Trophoblast cell (in vitro differentiated cells and primary cell): ENCODE results near the gene VPS13D.
A peak's percentile ranks its signal among the peaks of the same experiment; 100 is the strongest.

Experiments
- DNase-seq, 2 donors: peaks; one replicate each; pipeline ENCODE4 v3.0.0-alpha.2; 2016
- H2AFZ ChIP-seq: 2 replicates; pipeline ENCODE4 v1.6.1; 2013; ENCODE audit warnings: low read length, moderate library complexity, mild to moderate bottlenecking; ENCODE audit not compliant: insufficient read depth, poor library complexity
- H2AK5ac ChIP-seq: 2 replicates; pipeline ENCODE4 v1.6.1; 2013; ENCODE audit warnings: mild to moderate bottlenecking, low read length
- H2BK120ac ChIP-seq: 2 replicates; pipeline ENCODE4 v1.6.1; 2013; ENCODE audit warnings: low read length, mild to moderate bottlenecking, moderate library complexity; ENCODE audit not compliant: insufficient read depth, poor library complexity
- H2BK12ac ChIP-seq: 2 replicates; pipeline ENCODE4 v1.6.1; 2013; ENCODE audit warnings: mild to moderate bottlenecking, low read length, moderate library complexity
- H2BK5ac ChIP-seq: 2 replicates; pipeline ENCODE4 v1.6.1; 2013; ENCODE audit warnings: low read length, low read depth, moderate library complexity, mild to moderate bottlenecking; ENCODE audit not compliant: poor library complexity
- H3K14ac ChIP-seq: 2 replicates; pipeline ENCODE4 v1.6.1; 2013; ENCODE audit warnings: mild to moderate bottlenecking, low read length
- H3K18ac ChIP-seq: 2 replicates; pipeline ENCODE4 v1.6.1; 2013; ENCODE audit warnings: mild to moderate bottlenecking, low read length
- H3K23ac ChIP-seq: 2 replicates; pipeline ENCODE4 v1.6.1; 2013; ENCODE audit warnings: low read length
- H3K27ac ChIP-seq: 2 replicates; pipeline ENCODE4 v1.5.1; 2013; ENCODE audit warnings: low read depth, mild to moderate bottlenecking, inconsistent platforms, low read length, moderate library complexity
- H3K27me3 ChIP-seq: 2 replicates; pipeline ENCODE4 v1.6.1; 2013; ENCODE audit warnings: inconsistent platforms, mild to moderate bottlenecking, low read length, moderate library complexity; ENCODE audit not compliant: insufficient read depth
- H3K36me3 ChIP-seq, 2 experiments: 1 replicate in 1 of 2; 2 replicates in 1 of 2; pipeline ENCODE4 v1.6.1; 2013; ENCODE audit warnings: low read length in 2 of 2, mild to moderate bottlenecking in 2 of 2, moderate library complexity in 1 of 2; ENCODE audit not compliant: insufficient read depth in 2 of 2, control insufficient read depth in 1 of 2
- H3K4ac ChIP-seq: 2 replicates; pipeline ENCODE4 v1.6.1; 2013; ENCODE audit warnings: low read depth, mild to moderate bottlenecking, low read length, moderate library complexity
- H3K4me1 ChIP-seq, 2 experiments: 1 replicate in 1 of 2; 2 replicates in 1 of 2; pipeline ENCODE4 v1.6.1; 2013; ENCODE audit warnings: low read length in 2 of 2, mild to moderate bottlenecking in 2 of 2, moderate library complexity in 1 of 2; ENCODE audit not compliant: insufficient read depth in 2 of 2, control insufficient read depth in 1 of 2
- H3K4me2 ChIP-seq: 2 replicates; pipeline ENCODE4 v1.6.1; 2013; ENCODE audit warnings: inconsistent platforms, mild to moderate bottlenecking, low read length, moderate library complexity
- H3K4me3 ChIP-seq: 2 replicates; pipeline ENCODE4 v1.5.1; 2013; ENCODE audit warnings: mild to moderate bottlenecking, low read depth, low read length, inconsistent platforms
- H3K79me1 ChIP-seq: one replicate; pipeline ENCODE4 v1.6.1; 2013; ENCODE audit warnings: low read length
- H3K79me2 ChIP-seq: 2 replicates; pipeline ENCODE4 v1.6.1; 2013; ENCODE audit warnings: low read length, mild to moderate bottlenecking; ENCODE audit not compliant: control insufficient read depth, insufficient read depth, poor library complexity
- H3K9ac ChIP-seq: 2 replicates; pipeline ENCODE4 v1.6.1; 2013; ENCODE audit warnings: mild to moderate bottlenecking, low read length
- H3K9me3 ChIP-seq: 2 replicates; pipeline ENCODE4 v1.6.1; 2013; ENCODE audit warnings: low read depth, mild to moderate bottlenecking, control low read depth, inconsistent platforms, low read length; ENCODE audit not compliant: insufficient read depth
- H4K12ac ChIP-seq: 2 replicates; pipeline ENCODE4 v1.6.1; 2013; ENCODE audit warnings: low read depth, mild to moderate bottlenecking, low read length, moderate library complexity
- H4K8ac ChIP-seq: 2 replicates; pipeline ENCODE4 v1.6.1; 2013; ENCODE audit warnings: low read depth, mild to moderate bottlenecking, low read length, moderate library complexity
- H4K91ac ChIP-seq: one replicate; pipeline ENCODE4 v1.6.1; 2013; ENCODE audit warnings: low read depth, mild to moderate bottlenecking, low read length, moderate library complexity
- WGBS: extraction: QIAGEN DNeasy Blood & Tissue Kit; methylation state at CpG from one replicate; pipeline ENCODE4 v1.1.7; 2013; ENCODE audit warnings: missing lambda C conversion rate; ENCODE audit not compliant: insufficient read length, insufficient coverage; ENCODE audit errors: extremely low coverage; 5-methylcytosine and 5-hydroxymethylcytosine counted together

Gene VPS13D

DNA sequence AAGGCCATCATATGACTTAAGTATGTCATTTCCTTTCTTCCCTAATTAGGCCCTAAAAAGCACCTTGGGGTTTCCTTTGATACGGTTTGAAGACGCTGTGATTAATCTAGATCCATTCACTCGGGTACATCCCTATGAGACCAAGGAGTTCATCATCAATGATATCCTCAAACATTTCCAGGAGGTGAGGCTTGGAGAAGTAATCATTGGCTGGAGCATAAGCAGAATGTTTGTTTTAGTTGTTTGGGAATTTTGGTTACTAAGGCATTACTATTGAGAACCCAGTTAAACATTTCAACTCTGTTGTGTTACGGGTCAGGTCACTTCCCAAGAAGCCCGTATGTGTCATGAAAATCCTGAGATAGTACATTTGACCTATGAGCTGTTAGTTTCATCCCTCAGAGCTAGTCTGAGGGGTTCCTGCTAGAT, 185.2 kb downstream of the VPS13D start:
- peaks cover 3 to 11% of the 10 kb centered on the region in 2 experiments for H3K36me3 ChIP-seq
- H3K27ac ChIP-seq, result no peak overlapping the region
- H3K4me1 ChIP-seq, result no peaks in the 10 kb centered on the region
- H3K18ac ChIP-seq, result no peak overlapping the region
- no peak overlapping the region for H3K9ac ChIP-seq
- H2BK120ac ChIP-seq, result no peak overlapping the region
- H4K8ac ChIP-seq, result no peak overlapping the region
- no peak overlapping the region for H4K12ac ChIP-seq
- no peaks in the 10 kb centered on the region for H3K27me3 ChIP-seq
- peak; percentile 37 to 82 for DNase-seq
- no peak overlapping the region for H2AK5ac ChIP-seq
- no peaks in the 10 kb centered on the region for H3K9me3 ChIP-seq
- no peaks in the 10 kb centered on the region for H3K79me1 ChIP-seq
- H2BK5ac ChIP-seq, result no peak overlapping the region
- no peaks in the 10 kb centered on the region for H3K79me2 ChIP-seq
- no peak overlapping the region for H3K14ac ChIP-seq
- H3K4ac ChIP-seq, result no peak overlapping the region
- H2BK12ac ChIP-seq, result no peak overlapping the region
- WGBS, result no CpG with 5 or more reads among the region's 5 CpGs
- no peak overlapping the region for H3K23ac ChIP-seq
- H4K91ac ChIP-seq, result no peak overlapping the region
- no peak overlapping the region for H3K4me2 ChIP-seq
- H3K4me3 ChIP-seq, result no peak overlapping the region
- H2AFZ ChIP-seq, result no peak overlapping the region

DNA sequence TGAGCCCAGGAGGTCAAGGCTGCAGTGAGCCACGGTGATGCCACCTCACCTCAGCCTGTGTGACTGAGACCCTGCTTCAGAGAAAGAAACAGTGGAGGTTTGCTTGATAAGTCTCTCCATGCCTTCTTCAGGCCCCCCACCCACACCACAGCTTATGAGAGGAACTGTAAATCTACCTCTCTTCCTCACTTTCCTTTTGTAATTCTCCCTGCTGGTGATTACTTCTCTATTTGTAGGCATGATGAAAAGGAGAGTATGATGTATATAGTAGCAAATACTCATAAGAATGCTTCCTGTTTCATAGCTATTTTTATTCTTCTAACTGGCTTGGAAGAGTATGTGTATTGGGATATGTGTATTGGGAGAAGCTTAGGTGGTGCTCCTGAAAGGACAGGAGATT, 186.3 kb downstream of the VPS13D start:
- Histone ChIP-seq H2BK120ac (no peak overlapping the region), H3K23ac (no peak overlapping the region), H3K9me3 (no peaks in the 10 kb centered on the region), H3K27me3 (no peaks in the 10 kb centered on the region), H4K12ac (no peak overlapping the region), H2BK12ac (no peak overlapping the region), H3K18ac (no peak overlapping the region), H3K79me1 (no peaks in the 10 kb centered on the region), H2BK5ac (no peak overlapping the region), H3K79me2 (no peaks in the 10 kb centered on the region), H3K36me3 (peaks cover 3 to 11% of the 10 kb centered on the region in 2 experiments), H3K4me3 (no peak overlapping the region), H2AFZ (no peak overlapping the region), H3K14ac (no peak overlapping the region), H3K4me2 (no peak overlapping the region), H3K27ac (no peak overlapping the region), H3K4ac (no peak overlapping the region), H3K4me1 (no peaks in the 10 kb centered on the region), H2AK5ac (no peak overlapping the region), H4K8ac (no peak overlapping the region), H4K91ac (no peak overlapping the region), H3K9ac (no peak overlapping the region)
- no CpG with 5 or more reads among the region's 1 CpG for WGBS
- no peak for DNase-seq

DNA sequence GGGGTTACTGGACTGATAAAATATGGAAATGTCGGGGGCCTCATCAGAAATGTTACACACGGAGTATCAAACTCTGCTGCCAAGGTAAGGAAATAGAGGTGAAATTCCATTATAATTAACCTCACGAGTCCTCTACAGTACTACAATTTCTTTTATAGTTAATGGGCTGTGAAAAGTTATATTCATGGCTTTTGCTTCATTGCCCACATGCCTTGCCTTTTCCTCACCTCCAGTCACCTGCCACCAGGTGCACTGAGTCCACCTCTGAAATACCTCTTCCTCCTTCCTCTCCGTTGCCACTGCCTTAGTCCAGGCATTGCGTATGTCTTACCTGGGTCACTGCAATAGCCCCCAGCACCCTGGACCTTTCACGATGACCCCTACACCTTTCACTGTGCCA, 186.9 kb downstream of the VPS13D start:
- Histone ChIP-seq H3K27me3 (no peaks in the 10 kb centered on the region), H2AK5ac (no peak overlapping the region), H2AFZ (no peak overlapping the region), H3K18ac (no peak overlapping the region), H3K23ac (no peak overlapping the region), H4K91ac (no peak overlapping the region), H3K79me1 (no peaks in the 10 kb centered on the region), H3K14ac (no peak overlapping the region), H3K79me2 (no peaks in the 10 kb centered on the region), H4K8ac (no peak overlapping the region), H3K4ac (no peak overlapping the region), H3K36me3 (peaks cover 3 to 10% of the 10 kb centered on the region in 2 experiments), H2BK120ac (no peak overlapping the region), H3K9ac (no peak overlapping the region), H3K4me1 (no peaks in the 10 kb centered on the region), H3K4me3 (no peak overlapping the region), H3K9me3 (no peaks in the 10 kb centered on the region), H3K27ac (no peak overlapping the region), H4K12ac (no peak overlapping the region), H2BK5ac (no peak overlapping the region), H3K4me2 (no peak overlapping the region), H2BK12ac (no peak overlapping the region)
- no peak for DNase-seq
- whole genome bisulfite sequencing, result no CpG with 5 or more reads among the region's 6 CpGs

DNA sequence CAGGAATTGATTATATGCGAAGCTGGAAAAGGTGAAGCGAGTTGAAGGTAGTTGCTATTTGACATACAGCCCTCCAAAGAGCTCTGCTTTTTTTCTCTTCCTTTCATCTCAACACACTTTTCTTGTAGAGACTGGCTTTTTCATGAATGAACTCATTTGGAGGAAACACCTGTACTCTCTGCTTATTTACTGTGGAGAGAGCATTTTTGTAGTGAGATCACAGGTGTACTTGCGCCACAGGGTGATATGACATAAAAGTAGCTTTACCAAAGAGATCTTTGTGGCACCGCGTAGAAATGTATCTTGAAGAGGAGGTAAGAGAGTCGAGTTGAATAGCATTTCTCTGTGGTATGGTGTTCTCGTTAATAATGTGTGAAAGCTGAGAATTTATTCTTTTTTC, 187.6 kb downstream of the VPS13D start:
- Histone ChIP-seq H3K4me3 (no peak overlapping the region), H2BK120ac (no peak overlapping the region), H3K23ac (no peak overlapping the region), H4K8ac (no peak overlapping the region), H3K27ac (no peak overlapping the region), H2BK12ac (no peak overlapping the region), H3K36me3 (peaks cover 3 to 9% of the 10 kb centered on the region in 2 experiments), H4K91ac (no peak overlapping the region), H2AK5ac (no peak overlapping the region), H3K79me1 (no peaks in the 10 kb centered on the region), H3K14ac (no peak overlapping the region), H3K9me3 (no peaks in the 10 kb centered on the region), H3K79me2 (no peaks in the 10 kb centered on the region), H3K27me3 (no peaks in the 10 kb centered on the region), H3K4me2 (no peak overlapping the region), H3K18ac (no peak overlapping the region), H3K9ac (no peak overlapping the region), H4K12ac (no peak overlapping the region), H2AFZ (no peak overlapping the region), H2BK5ac (no peak overlapping the region), H3K4ac (no peak overlapping the region), H3K4me1 (no peaks in the 10 kb centered on the region)
- no CpG with 5 or more reads among the region's 7 CpGs for WGBS
- no peak for DNase-seq
